Effector CD8-positive, alpha-beta T cell (primary cell): ENCODE measurements around the gene ANKLE1.
A peak's percentile ranks its signal among the peaks of the same experiment; 100 is the strongest.
"Not testable (repeated sequence)": the region's sequence is repeated elsewhere in the genome, so short reads cannot be mapped to it uniquely, and the experiment has no call there.

Experiments used
- DNase-seq: peaks from one replicate; lab custom pipeline; 2025; lab: John Stamatoyannopoulos, UW

The ANKLE1 gene

GRCh38 chr19:17283504-17283996 is 1.8 kb downstream of the ANKLE1 start:
- DNase-seq: no peak

GRCh38 chr19:17285415-17286135 is 3.9 kb downstream of the ANKLE1 start:
- no peak for DNase-seq

- no peak for DNase-seq
Measured at GRCh38 chr19:17286263-17286662, 4.6 kb downstream of the ANKLE1 start.

GRCh38 chr19:17286752-17287151 is 5.1 kb downstream of the ANKLE1 start:
- DNase-seq: no peak

- peak; percentile 6 for DNase-seq
Measured at GRCh38 chr19:17289489-17289888, 7.8 kb downstream of the ANKLE1 start.

- DNase-seq: peak; percentile 76
Measured at GRCh38 chr19:17292301-17293074, 10.8 kb downstream of the ANKLE1 start.

GRCh38 chr19:17293605-17294004 is 11.9 kb downstream of the ANKLE1 start:
- DNase-seq: no peak

- peak; percentile 37 for DNase-seq
Measured at GRCh38 chr19:17294051-17294891, 12.6 kb downstream of the ANKLE1 start.

- not testable (repeated sequence) for DNase-seq
Measured at GRCh38 chr19:17295551-17295950, 13.8 kb downstream of the ANKLE1 start.

- DNase-seq: no peak
Measured at GRCh38 chr19:17296273-17296672, 14.6 kb downstream of the ANKLE1 start.

GRCh38 chr19:17296976-17297375 is 15.3 kb downstream of the ANKLE1 start:
- DNase-seq: no peak

- DNase-seq: no peak
Measured at GRCh38 chr19:17300992-17301619, 19.4 kb downstream of the ANKLE1 start.

- DNase-seq: peak; percentile 45
Measured at GRCh38 chr19:17302391-17303166, 20.9 kb downstream of the ANKLE1 start.

- peak; percentile 92 for DNase-seq
Measured at GRCh38 chr19:17303167-17303939, 21.7 kb downstream of the ANKLE1 start, which contains the start of gene ABHD8. ABHD8 (minus strand) TSS chr19:17303425; CDS start chr19:17301616, 1,809 bp downstream.

GRCh38 chr19:17303940-17304267 is 22.2 kb downstream of the ANKLE1 start:
- no peak for DNase-seq

- DNase-seq: no peak
Measured at GRCh38 chr19:17304386-17305215, 22.9 kb downstream of the ANKLE1 start.

GRCh38 chr19:17305216-17305516 is 23.5 kb downstream of the ANKLE1 start:
- no peak for DNase-seq

- peak; percentile 87 for DNase-seq
Measured at GRCh38 chr19:17305517-17306284, 24.0 kb downstream of the ANKLE1 start, which contains the start of gene MRPL34. MRPL34 (plus strand) TSS chr19:17305872; CDS start chr19:17305893, 21 bp downstream.
